K562 (cell line): ENCODE data around the gene DHX40. TPM values are rescaled to one million over a fixed set of nuclear protein-coding genes. Genes with fewer than 3 reads are reported as not detected.

Experiments used
- ARNT ChIP-seq, 2 experiments: fragments of 450-650 bp; IDR thresholded peaks; 2 replicates each; pipeline ENCODE4 v1.6.1; 2016; ENCODE audit warnings: mild to moderate bottlenecking in 1 of 2
- BCOR ChIP-seq: fragments of 450-650 bp; IDR thresholded peaks from 2 replicates; pipeline ENCODE4 v1.6.1; 2016
- BDP1 ChIP-seq: IDR thresholded peaks from 3 replicates; pipeline ENCODE4 v1.6.1; 2011; ENCODE audit not compliant: insufficient read length, insufficient read depth
- FOXK2 ChIP-seq, 2 experiments: fragments of 450-650 bp; IDR thresholded peaks in 1 of 2; conservative IDR thresholded peaks in 1 of 2; 2 replicates each; pipeline ENCODE4 v1.6.1; 2016; ENCODE audit warnings: low read depth in 2 of 2, mild to moderate bottlenecking in 1 of 2
- GABPB1 ChIP-seq: sonication (generic); formaldehyde crosslinking; IDR thresholded peaks from 2 replicates; pipeline ENCODE4 v1.8.0; 2022; ENCODE audit warnings: mild to moderate bottlenecking, missing genetic modification reagents
- NCOA1 ChIP-seq: fragments of 450-650 bp; IDR thresholded peaks from 2 replicates; pipeline ENCODE4 v1.6.1; 2016; ENCODE audit warnings: low read depth
- NR2C1 ChIP-seq, 2 experiments: fragments of 450-650 bp; IDR thresholded peaks; 2 replicates each; pipeline ENCODE4 v1.6.1; 2017; ENCODE audit warnings: mild to moderate bottlenecking in 2 of 2, antibody characterized with exemption in 1 of 2, inconsistent platforms in 1 of 2, missing compliant biosample characterization in 1 of 2, missing genetic modification characterization in 1 of 2
- SREBF1 ChIP-seq: fragments of 150-350 bp; IDR thresholded peaks from 2 replicates; pipeline ENCODE4 v1.6.1; 2014; ENCODE audit warnings: antibody characterized with exemption, low read depth, low read length, borderline replicate concordance
- SRSF1 ChIP-seq: fragments of 200-400 bp; formaldehyde crosslinking; IDR thresholded peaks from 2 replicates; pipeline ENCODE4 v1.6.1; 2017; ENCODE audit warnings: mild to moderate bottlenecking, low read depth, low read length, moderate library complexity
- TCF7L2 ChIP-seq: fragments of 150-350 bp; IDR thresholded peaks from 2 replicates; pipeline ENCODE4 v1.6.1; 2016; ENCODE audit warnings: low read depth, mild to moderate bottlenecking, low read length, moderate library complexity
- ZNF121 ChIP-seq: sonication (generic); formaldehyde crosslinking; conservative IDR thresholded peaks from 2 replicates; pipeline ENCODE4 v1.8.0; 2022; ENCODE audit warnings: missing genetic modification reagents
- ZNF175 ChIP-seq: fragments of 200-800 bp; sonication (Bioruptor generic); IDR thresholded peaks from 2 replicates; pipeline ENCODE4 v1.6.1; 2016; ENCODE audit warnings: low read depth, mild to moderate bottlenecking, missing genetic modification characterization, missing compliant biosample characterization
- ZNF76 ChIP-seq: fragments of 250-450 bp; sonication (Bioruptor Pico); IDR thresholded peaks from 2 replicates; pipeline ENCODE4 v1.4.0; 2020; ENCODE audit warnings: mild to moderate bottlenecking, moderate library complexity, borderline replicate concordance
- polyA plus RNA-seq, 8 experiments: library from polyadenylated mRNA; depleted of rRNA in 4 of 8; stranded (reverse) in 5 of 8; unstranded in 3 of 8; fragments of >200 nt; fragmentation: Nextera tagmentation in 2 of 8; fragmentation: Illumina TruSeq in 1 of 8; extraction: Ambion mirVana in 2 of 8; extraction: Trizol in 1 of 8; gene quantifications; 2 replicates each; pipeline versions ENCODE4 v1.2.1 to v1.2.3, GENCODE V29; 2011 to 2014; ENCODE audit warnings: inconsistent platforms in 1 of 8, missing spikeins in 1 of 8
- total RNA-seq, 7 experiments: library from RNA; depleted of rRNA in 6 of 7; stranded (reverse); fragments of >200 nt in 6 of 7; fragmentation: Illumina TruSeq in 2 of 7; extraction: Trizol in 2 of 7; gene quantifications; 2 replicates each; pipeline versions ENCODE4 v1.2.1 to v1.2.3, GENCODE V29; 2011 to 2021; ENCODE audit warnings: low replicate concordance in 1 of 7
- TF ChIP-seq, protein P1 (sequence below): fragments of 450-650 bp; formaldehyde crosslinking; IDR thresholded peaks from 2 replicates; pipeline ENCODE4 v1.4.0; 2020; ENCODE audit warnings: mild to moderate bottlenecking
- TF ChIP-seq, protein P2 (sequence below): fragments of 250-450 bp; sonication (Bioruptor Pico); IDR thresholded peaks from 2 replicates; pipeline ENCODE4 v1.4.0; 2020
- TF ChIP-seq, protein P3 (sequence below): sonication (generic); formaldehyde crosslinking; IDR thresholded peaks from 2 replicates; pipeline ENCODE4 v1.8.1; 2023; ENCODE audit warnings: mild to moderate bottlenecking, missing genetic modification reagents
- TF ChIP-seq, protein P4 (sequence below): fragments of 450-650 bp; IDR thresholded peaks from 2 replicates; pipeline ENCODE4 v1.6.1; 2016; ENCODE audit warnings: antibody characterized with exemption

The DHX40 gene
- total and polyA plus RNA-seq, 9 of the 15 experiments (the other 6 are each of a cell fraction or from before 2014, with no cell fraction given), result 7.2 to 38.6 (median 18.7) TPM

DNA sequence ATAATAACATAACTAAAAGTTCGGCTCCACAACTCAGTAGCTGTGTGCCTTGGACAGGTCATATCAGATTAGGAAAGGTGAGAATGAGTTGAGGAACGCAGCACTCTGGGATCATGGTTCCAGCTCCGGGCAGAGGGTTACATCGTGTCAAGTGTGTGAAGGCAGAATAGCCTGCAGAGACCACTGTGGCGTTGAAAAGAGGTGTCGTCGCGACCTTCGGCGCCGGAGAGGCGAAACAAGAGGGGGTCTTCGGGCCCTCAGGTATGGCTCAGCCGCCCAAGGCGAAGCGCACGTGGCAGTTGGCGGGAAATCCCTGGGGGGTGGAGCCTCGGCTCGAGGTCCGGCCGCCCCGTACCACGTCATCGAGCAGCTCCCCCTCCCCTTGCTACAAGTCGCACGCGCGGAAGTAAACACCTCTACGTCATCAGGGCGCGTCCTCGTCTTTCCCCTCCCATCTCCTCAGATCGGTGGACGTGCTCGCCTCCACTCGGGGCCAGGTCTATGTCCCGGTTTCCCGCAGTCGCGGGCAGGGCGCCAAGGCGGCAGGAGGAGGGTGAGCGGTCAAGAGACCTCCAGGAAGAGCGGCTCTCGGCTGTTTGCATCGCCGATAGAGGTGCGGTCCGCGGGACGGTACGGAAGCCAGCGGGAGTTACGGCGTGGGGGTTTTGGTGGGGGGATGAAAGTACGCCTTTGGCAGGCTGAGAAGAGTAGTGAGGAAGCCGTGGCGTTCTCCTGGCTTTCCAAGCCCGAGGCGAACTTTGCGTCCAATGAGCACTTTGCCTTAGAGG is at the start of gene DHX40 (continued):
- TF ChIP-seq BCOR (no peak), NCOA1 (peak; percentile 43; the same call in 1 of the 2 replicates), TCF7L2 (no peak), ZNF175 (CRISPR knock-in tag) (peak; percentile 95), GABPB1 (CRISPR knock-in tag) (peak; percentile 87), SRSF1 (no peak), ZNF76 (CRISPR knock-in tag) (peak; percentile 88), ARNT (IDR thresholded peaks at IDR 0.05) (peak in 1 of 2 experiments; percentile 80), NR2C1 (IDR thresholded peaks at IDR 0.05) (no peak), NR2C1 (tag; IDR thresholded peaks at IDR 0.05) (peak; percentile 86), SREBF1 (no peak), BDP1 (no peak), FOXK2 (conservative IDR thresholded peaks at IDR 0.05 in 1 of 2, IDR thresholded peaks at IDR 0.05 in 1 of 2; ENCODE audit: low read depth in 2 of 2) (peak; percentile 99 to 100), ZNF121 (CRISPR knock-in tag) (no peak)
- TF ChIP-seq, protein P1, sequence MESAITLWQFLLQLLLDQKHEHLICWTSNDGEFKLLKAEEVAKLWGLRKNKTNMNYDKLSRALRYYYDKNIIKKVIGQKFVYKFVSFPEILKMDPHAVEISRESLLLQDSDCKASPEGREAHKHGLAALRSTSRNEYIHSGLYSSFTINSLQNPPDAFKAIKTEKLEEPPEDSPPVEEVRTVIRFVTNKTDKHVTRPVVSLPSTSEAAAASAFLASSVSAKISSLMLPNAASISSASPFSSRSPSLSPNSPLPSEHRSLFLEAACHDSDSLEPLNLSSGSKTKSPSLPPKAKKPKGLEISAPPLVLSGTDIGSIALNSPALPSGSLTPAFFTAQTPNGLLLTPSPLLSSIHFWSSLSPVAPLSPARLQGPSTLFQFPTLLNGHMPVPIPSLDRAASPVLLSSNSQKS (CRISPR knock-in tag), result no peak
- TF ChIP-seq, protein P2, sequence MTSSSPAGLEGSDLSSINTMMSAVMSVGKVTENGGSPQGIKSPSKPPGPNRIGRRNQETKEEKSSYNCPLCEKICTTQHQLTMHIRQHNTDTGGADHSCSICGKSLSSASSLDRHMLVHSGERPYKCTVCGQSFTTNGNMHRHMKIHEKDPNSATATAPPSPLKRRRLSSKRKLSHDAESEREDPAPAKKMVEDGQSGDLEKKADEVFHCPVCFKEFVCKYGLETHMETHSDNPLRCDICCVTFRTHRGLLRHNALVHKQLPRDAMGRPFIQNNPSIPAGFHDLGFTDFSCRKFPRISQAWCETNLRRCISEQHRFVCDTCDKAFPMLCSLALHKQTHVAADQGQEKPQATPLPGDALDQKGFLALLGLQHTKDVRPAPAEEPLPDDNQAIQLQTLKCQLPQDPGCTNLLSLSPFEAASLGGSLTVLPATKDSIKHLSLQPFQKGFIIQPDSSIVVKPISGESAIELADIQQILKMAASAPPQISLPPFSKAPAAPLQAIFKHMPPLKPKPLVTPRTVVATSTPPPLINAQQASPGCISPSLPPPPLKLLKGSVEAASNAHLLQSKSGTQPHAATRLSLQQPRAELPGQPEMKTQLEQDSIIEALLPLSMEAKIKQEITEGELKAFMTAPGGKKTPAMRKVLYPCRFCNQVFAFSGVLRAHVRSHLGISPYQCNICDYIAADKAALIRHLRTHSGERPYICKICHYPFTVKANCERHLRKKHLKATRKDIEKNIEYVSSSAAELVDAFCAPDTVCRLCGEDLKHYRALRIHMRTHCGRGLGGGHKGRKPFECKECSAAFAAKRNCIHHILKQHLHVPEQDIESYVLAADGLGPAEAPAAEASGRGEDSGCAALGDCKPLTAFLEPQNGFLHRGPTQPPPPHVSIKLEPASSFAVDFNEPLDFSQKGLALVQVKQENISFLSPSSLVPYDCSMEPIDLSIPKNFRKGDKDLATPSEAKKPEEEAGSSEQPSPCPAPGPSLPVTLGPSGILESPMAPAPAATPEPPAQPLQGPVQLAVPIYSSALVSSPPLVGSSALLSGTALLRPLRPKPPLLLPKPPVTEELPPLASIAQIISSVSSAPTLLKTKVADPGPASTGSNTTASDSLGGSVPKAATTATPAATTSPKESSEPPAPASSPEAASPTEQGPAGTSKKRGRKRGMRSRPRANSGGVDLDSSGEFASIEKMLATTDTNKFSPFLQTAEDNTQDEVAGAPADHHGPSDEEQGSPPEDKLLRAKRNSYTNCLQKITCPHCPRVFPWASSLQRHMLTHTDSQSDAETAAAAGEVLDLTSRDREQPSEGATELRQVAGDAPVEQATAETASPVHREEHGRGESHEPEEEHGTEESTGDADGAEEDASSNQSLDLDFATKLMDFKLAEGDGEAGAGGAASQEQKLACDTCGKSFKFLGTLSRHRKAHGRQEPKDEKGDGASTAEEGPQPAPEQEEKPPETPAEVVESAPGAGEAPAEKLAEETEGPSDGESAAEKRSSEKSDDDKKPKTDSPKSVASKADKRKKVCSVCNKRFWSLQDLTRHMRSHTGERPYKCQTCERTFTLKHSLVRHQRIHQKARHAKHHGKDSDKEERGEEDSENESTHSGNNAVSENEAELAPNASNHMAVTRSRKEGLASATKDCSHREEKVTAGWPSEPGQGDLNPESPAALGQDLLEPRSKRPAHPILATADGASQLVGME (CRISPR knock-in tag), result peak; percentile 78; the same call in 1 of the 2 replicates
- TF ChIP-seq, protein P3, sequence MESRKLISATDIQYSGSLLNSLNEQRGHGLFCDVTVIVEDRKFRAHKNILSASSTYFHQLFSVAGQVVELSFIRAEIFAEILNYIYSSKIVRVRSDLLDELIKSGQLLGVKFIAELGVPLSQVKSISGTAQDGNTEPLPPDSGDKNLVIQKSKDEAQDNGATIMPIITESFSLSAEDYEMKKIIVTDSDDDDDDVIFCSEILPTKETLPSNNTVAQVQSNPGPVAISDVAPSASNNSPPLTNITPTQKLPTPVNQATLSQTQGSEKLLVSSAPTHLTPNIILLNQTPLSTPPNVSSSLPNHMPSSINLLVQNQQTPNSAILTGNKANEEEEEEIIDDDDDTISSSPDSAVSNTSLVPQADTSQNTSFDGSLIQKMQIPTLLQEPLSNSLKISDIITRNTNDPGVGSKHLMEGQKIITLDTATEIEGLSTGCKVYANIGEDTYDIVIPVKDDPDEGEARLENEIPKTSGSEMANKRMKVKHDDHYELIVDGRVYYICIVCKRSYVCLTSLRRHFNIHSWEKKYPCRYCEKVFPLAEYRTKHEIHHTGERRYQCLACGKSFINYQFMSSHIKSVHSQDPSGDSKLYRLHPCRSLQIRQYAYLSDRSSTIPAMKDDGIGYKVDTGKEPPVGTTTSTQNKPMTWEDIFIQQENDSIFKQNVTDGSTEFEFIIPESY (CRISPR knock-in tag), result peak; percentile 97
- TF ChIP-seq, protein P4, sequence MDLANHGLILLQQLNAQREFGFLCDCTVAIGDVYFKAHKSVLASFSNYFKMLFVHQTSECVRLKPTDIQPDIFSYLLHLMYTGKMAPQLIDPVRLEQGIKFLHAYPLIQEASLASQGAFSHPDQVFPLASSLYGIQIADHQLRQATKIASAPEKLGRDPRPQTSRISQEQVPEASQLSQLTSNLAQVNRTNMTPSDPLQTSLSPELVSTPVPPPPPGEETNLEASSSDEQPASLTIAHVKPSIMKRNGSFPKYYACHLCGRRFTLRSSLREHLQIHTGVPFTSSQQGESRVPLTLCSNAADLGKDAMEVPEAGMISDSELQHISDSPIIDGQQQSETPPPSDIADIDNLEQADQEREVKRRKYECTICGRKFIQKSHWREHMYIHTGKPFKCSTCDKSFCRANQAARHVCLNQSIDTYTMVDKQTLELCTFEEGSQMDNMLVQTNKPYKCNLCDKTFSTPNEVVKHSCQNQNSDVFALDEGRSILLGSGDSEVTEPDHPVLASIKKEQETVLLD, result peak; percentile 85; the same call in 1 of the 2 replicates
